HEK293 (cell line): ENCODE data around the gene SULF2.

Experiments
- CTCF ChIP-seq: fragments of 450-650 bp; formaldehyde crosslinking; IDR thresholded peaks from 2 replicates; pipeline ENCODE4 v1.5.1; 2016; ENCODE audit warnings: missing biosample characterization, missing genetic modification characterization
- KLF9 ChIP-seq: fragments of 450-650 bp; formaldehyde crosslinking; IDR thresholded peaks from 2 replicates; pipeline ENCODE4 v1.5.1; 2016; ENCODE audit warnings: missing biosample characterization, missing genetic modification characterization, low read depth
- REPIN1 ChIP-seq: fragments of 450-650 bp; formaldehyde crosslinking; IDR thresholded peaks from 2 replicates; pipeline ENCODE4 v1.5.1; 2017; ENCODE audit warnings: missing biosample characterization, missing genetic modification characterization, low read depth
- ZBTB10 ChIP-seq: fragments of 450-650 bp; formaldehyde crosslinking; IDR thresholded peaks from 2 replicates; pipeline ENCODE4 v1.5.1; 2016; ENCODE audit warnings: missing biosample characterization, missing genetic modification characterization
- ZNF121 ChIP-seq: fragments of 450-650 bp; formaldehyde crosslinking; IDR thresholded peaks from 2 replicates; pipeline ENCODE4 v1.5.1; 2016; ENCODE audit warnings: missing biosample characterization, missing genetic modification characterization
- ZNF16 ChIP-seq: fragments of 450-650 bp; formaldehyde crosslinking; IDR thresholded peaks from 2 replicates; pipeline ENCODE4 v1.5.1; 2016; ENCODE audit warnings: low read depth, missing biosample characterization, missing genetic modification characterization
- ZNF239 ChIP-seq: fragments of 450-650 bp; formaldehyde crosslinking; IDR thresholded peaks from 2 replicates; pipeline ENCODE4 v1.5.1; 2016; ENCODE audit warnings: missing biosample characterization, missing genetic modification characterization
- ZNF266 ChIP-seq: fragments of 450-650 bp; formaldehyde crosslinking; IDR thresholded peaks from 2 replicates; pipeline ENCODE4 v1.5.1; 2016; ENCODE audit warnings: missing biosample characterization, missing genetic modification characterization, low read depth
- ZNF274 ChIP-seq, 2 experiments: fragments of 200-500 bp in 1 of 2; fragments of 450-650 bp in 1 of 2; sonication (Bioruptor generic) in 1 of 2; formaldehyde crosslinking in 1 of 2; IDR thresholded peaks; 2 replicates each; pipeline versions ENCODE4 v1.5.1 to v1.6.1; 2014 to 2016; ENCODE audit warnings: borderline replicate concordance in 1 of 2, inconsistent platforms in 1 of 2, low read length in 1 of 2, missing biosample characterization in 1 of 2, missing genetic modification characterization in 1 of 2
- ZNF311 ChIP-seq: fragments of 450-650 bp; formaldehyde crosslinking; IDR thresholded peaks from 2 replicates; pipeline ENCODE4 v1.5.1; 2017; ENCODE audit warnings: missing biosample characterization, missing genetic modification characterization, borderline replicate concordance
- ZNF366 ChIP-seq: fragments of 450-650 bp; formaldehyde crosslinking; conservative IDR thresholded peaks from 2 replicates; pipeline ENCODE4 v1.5.1; 2016; ENCODE audit warnings: missing biosample characterization, missing genetic modification characterization
- ZNF747 ChIP-seq: fragments of 450-650 bp; formaldehyde crosslinking; IDR thresholded peaks from 2 replicates; pipeline ENCODE4 v1.5.1; 2016; ENCODE audit warnings: missing biosample characterization, missing genetic modification characterization
- ZSCAN30 ChIP-seq: fragments of 450-650 bp; IDR thresholded peaks from 2 replicates; pipeline ENCODE4 v1.5.1; 2018; ENCODE audit warnings: missing biosample characterization, mild to moderate bottlenecking, missing genetic modification characterization, moderate library complexity

- TF ChIP-seq CTCF (tag by site-specific recombination) (no peak), ZSCAN30 (tag by site-specific recombination) (no peak), ZNF747 (tag by site-specific recombination) (no peak), ZNF16 (tag by site-specific recombination) (no peak), ZNF366 (no peak), REPIN1 (no peak), KLF9 (tag by site-specific recombination) (no peak), ZNF121 (tag by site-specific recombination) (no peak), ZNF239 (tag by site-specific recombination) (no peak), ZNF274 (IDR thresholded peaks at IDR 0.05; ENCODE audit: low read length) (no peak), ZNF274 (tag by site-specific recombination; IDR thresholded peaks at IDR 0.05; ENCODE audit: borderline replicate concordance) (no peak), ZBTB10 (tag by site-specific recombination) (no peak), ZNF311 (no peak), ZNF266 (tag by site-specific recombination) (no peak)
Measured at GRCh38 chr20:47783828-47784598, 1.3 kb downstream of the SULF2 start.
